ENCODE measurements around the gene SECTM1. TPM values are rescaled to one million over a fixed set of nuclear protein-coding genes. Genes with fewer than 3 reads are reported as not detected.

Gene SECTM1
- total RNA-seq, 2 donors from 2014 or later, result not detected

DNA sequence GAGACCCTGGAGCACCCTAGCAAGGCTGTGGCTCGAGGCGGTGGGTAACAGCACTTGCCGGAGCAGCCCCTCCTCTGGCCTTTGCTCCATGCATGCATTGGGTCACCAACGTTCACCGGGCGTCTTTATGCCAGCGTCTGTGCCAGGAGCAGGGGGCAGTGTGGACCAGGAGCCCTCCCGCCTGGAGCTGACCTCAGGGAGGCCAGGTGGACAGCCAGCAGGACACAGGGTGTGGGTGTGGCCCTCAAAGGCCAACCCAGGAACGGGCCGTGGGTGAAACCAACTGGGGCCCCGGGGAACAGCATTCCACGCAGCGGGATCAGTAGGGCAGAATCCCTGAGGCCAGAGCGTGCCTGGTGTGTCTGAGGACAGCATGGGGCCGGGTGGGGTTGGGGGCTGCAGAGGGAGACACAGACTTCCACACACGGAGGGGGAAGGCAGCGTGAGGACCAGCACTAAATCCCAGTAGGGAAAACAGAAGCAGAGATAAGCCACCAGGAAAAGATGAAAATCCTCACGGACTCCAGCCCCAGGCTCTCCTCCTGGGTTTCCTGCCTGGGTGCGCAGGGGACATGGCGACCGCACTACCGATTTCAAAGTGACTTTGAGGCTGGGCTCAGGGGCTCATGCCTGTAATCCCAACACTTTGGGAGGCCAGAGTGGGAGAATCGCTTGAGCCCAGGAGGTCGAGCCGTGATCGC lies 13.3 kb downstream of the SECTM1 start:
- Mint-ChIP-seq H3K4me3 (no peak overlapping the region), H3K9me3 (no peaks in the 10 kb centered on the region)
- 88 to 89% methylated on average over 20 to 26 of the region's 26 CpGs for WGBS, 2 experiments (ENCODE audit: insufficient coverage in 1 of 2, insufficient read length in 1 of 2)

DNA sequence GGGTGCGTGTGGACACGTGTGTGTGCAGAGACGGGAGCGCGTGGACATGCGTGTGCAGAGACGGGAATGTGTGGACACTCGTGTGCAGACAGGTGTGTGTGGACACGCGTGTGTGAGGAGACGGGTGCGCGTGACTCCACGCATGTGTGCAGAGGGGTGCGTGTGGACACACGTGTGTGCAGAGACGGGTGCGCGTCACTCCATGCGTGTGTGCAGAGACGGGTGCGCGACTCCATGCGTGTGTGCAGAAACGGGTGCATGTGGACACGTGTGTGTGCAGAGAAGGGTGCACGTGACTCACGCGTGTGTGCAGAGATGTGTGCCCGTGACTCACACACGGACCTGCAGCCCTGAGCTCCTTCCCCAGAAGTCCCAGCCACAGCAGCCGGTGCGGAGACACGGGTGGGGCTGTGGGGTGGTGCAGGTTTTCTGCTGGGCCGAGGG lies 13.9 kb downstream of the SECTM1 start:
- no peaks in the 10 kb centered on the region for H3K36me3 Mint-ChIP-seq (ENCODE audit: low read depth)
- no peaks in the 10 kb centered on the region for H3K9me3 Mint-ChIP-seq
- Histone ChIP-seq H3K27me3 (ENCODE audit: control insufficient read depth, insufficient read depth, low read length, poor library complexity, severe bottlenecking) (no peaks in the 10 kb centered on the region), H3K27ac (ENCODE audit: low read depth, low read length) (no peak overlapping the region), H3K9me3 (ENCODE audit: control insufficient read depth, low read length) (no peaks in the 10 kb centered on the region), H3K36me3 (ENCODE audit: control insufficient read depth, insufficient read depth, low read length) (no peaks in the 10 kb centered on the region), H3K4me1 (ENCODE audit: control insufficient read depth, insufficient read depth, low read length) (no peaks in the 10 kb centered on the region), H3K9ac (ENCODE audit: extremely low read depth, low read length, poor library complexity, severe bottlenecking) (no peak overlapping the region), H3K4me3 (ENCODE audit: low read length) (no peak overlapping the region)
- no peak for DNase-seq
- H3K27ac Mint-ChIP-seq, result no peak overlapping the region
- 96% methylated on average over 30 to 35 of the region's 35 CpGs for WGBS, 2 experiments (ENCODE audit: insufficient coverage in 1 of 2, insufficient read length in 1 of 2)
- no peaks in the 10 kb centered on the region for H3K27me3 Mint-ChIP-seq (ENCODE audit: insufficient read depth)
- H3K4me1 Mint-ChIP-seq, result no peaks in the 10 kb centered on the region
- no peak overlapping the region for H3K4me3 Mint-ChIP-seq
- TF ChIP-seq, protein P1, sequence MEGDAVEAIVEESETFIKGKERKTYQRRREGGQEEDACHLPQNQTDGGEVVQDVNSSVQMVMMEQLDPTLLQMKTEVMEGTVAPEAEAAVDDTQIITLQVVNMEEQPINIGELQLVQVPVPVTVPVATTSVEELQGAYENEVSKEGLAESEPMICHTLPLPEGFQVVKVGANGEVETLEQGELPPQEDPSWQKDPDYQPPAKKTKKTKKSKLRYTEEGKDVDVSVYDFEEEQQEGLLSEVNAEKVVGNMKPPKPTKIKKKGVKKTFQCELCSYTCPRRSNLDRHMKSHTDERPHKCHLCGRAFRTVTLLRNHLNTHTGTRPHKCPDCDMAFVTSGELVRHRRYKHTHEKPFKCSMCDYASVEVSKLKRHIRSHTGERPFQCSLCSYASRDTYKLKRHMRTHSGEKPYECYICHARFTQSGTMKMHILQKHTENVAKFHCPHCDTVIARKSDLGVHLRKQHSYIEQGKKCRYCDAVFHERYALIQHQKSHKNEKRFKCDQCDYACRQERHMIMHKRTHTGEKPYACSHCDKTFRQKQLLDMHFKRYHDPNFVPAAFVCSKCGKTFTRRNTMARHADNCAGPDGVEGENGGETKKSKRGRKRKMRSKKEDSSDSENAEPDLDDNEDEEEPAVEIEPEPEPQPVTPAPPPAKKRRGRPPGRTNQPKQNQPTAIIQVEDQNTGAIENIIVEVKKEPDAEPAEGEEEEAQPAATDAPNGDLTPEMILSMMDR (conservative IDR thresholded peaks at IDR 0.05), result no peak

More for the DNA sequence above, 13.3 kb downstream of the SECTM1 start:
- Mint-ChIP-seq H3K4me1 (no peaks in the 10 kb centered on the region), H3K27ac (no peak overlapping the region), H3K27me3 (ENCODE audit: insufficient read depth) (no peaks in the 10 kb centered on the region), H3K36me3 (ENCODE audit: low read depth) (no peaks in the 10 kb centered on the region)
- no peaks in the 10 kb centered on the region for H3K36me3 ChIP-seq (ENCODE audit: control insufficient read depth, insufficient read depth, low read length)
- no peak for DNase-seq
- no peak overlapping the region for H3K27ac ChIP-seq (ENCODE audit: low read depth, low read length)
- no peak overlapping the region for H3K4me3 ChIP-seq (ENCODE audit: low read length)
- TF ChIP-seq, protein P1 (conservative IDR thresholded peaks at IDR 0.05), result no peak
- no peaks in the 10 kb centered on the region for H3K9me3 ChIP-seq (ENCODE audit: control insufficient read depth, low read length)
- H3K9ac ChIP-seq (ENCODE audit: extremely low read depth, low read length, poor library complexity, severe bottlenecking), result no peak overlapping the region
- no peaks in the 10 kb centered on the region for H3K27me3 ChIP-seq (ENCODE audit: control insufficient read depth, insufficient read depth, low read length, poor library complexity, severe bottlenecking)
- H3K4me1 ChIP-seq (ENCODE audit: control insufficient read depth, insufficient read depth, low read length), result no peaks in the 10 kb centered on the region

DNA sequence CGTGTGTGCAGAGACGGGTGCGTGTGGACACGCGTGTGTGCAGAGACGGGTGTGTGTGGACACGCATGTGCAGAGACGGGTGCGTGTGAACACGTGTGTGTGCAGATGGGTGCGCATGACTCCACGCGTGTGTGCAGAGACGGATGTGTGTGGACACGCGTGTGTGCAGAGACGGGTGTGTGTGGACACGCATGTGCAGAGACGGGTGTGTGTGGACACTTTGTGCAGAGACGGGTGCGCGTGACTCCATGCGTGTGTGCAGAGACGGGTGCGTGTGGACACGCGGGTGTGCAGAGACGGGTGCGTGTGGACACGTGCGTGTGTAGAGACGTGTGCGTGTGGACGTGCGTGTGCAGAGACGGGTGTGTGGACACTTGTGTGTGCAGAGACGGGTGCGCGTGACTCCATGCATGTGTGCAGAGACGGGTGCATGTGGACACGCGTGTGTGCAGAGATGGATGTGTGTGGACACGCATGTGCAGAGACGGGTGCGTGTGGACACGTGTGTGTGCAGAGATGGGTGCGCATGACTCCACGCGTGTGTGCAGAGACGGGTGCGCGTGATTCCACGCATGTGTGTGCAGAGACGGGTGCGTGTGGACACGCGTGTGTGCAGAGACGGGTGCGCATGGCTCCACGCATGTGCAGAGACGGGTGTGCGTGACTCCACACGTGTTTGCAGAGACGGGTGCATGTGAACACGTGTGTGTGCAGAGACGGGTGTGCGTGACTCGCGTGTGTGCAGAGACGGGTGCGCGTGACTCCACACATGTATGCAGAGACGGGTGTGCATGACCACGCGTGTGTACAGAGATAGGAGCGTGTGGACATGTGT lies 14.6 kb downstream of the SECTM1 start:
- Histone ChIP-seq H3K27ac (ENCODE audit: low read depth, low read length) (no peak overlapping the region), H3K4me1 (ENCODE audit: control insufficient read depth, insufficient read depth, low read length) (no peaks in the 10 kb centered on the region), H3K36me3 (ENCODE audit: control insufficient read depth, insufficient read depth, low read length) (no peaks in the 10 kb centered on the region), H3K9me3 (ENCODE audit: control insufficient read depth, low read length) (no peaks in the 10 kb centered on the region), H3K9ac (ENCODE audit: extremely low read depth, low read length, poor library complexity, severe bottlenecking) (no peak overlapping the region), H3K4me3 (ENCODE audit: low read length) (no peak overlapping the region), H3K27me3 (ENCODE audit: control insufficient read depth, insufficient read depth, low read length, poor library complexity, severe bottlenecking) (no peaks in the 10 kb centered on the region)
- Mint-ChIP-seq H3K36me3 (ENCODE audit: low read depth) (no peaks in the 10 kb centered on the region), H3K27ac (no peak overlapping the region), H3K9me3 (no peaks in the 10 kb centered on the region), H3K27me3 (ENCODE audit: insufficient read depth) (no peaks in the 10 kb centered on the region), H3K4me3 (no peak overlapping the region), H3K4me1 (no peaks in the 10 kb centered on the region)
- 94 to 95% methylated on average over 72 to 76 of the region's 76 CpGs for WGBS, 2 experiments (ENCODE audit: insufficient coverage in 1 of 2, insufficient read length in 1 of 2)
- no peak for DNase-seq
- TF ChIP-seq, protein P1 (conservative IDR thresholded peaks at IDR 0.05), result no peak
